Endothelial cell of umbilical vein (primary cell): ENCODE results near the gene PDE8B. TPM values are rescaled to one million over a fixed set of nuclear protein-coding genes. Genes with fewer than 3 reads are reported as not detected.

Experiments
- BruUV-seq: library from RNA; stranded (reverse); fragments of 400-500 nt; replicated peaks from 2 replicates; lab custom pipeline; 2021; lab: Mats Ljungman, UMichigan
- CTCF ChIA-PET: fragments of 300-600, 350-600 bp; sonication (Branson Sonifier 250); formaldehyde crosslinking; loops from one replicate; lab custom pipeline; 2021; ENCODE audit warnings: antibody characterized with exemption, inconsistent platforms; lab: Charles Lee
- POLR2A ChIA-PET: fragments of 300-600, 350-600 bp; sonication (Branson Sonifier 250); formaldehyde crosslinking; loops from one replicate; lab custom pipeline; 2021; ENCODE audit warnings: antibody characterized with exemption, inconsistent platforms; lab: Charles Lee
- DNase-seq: peaks from one replicate; pipeline ENCODE4 v3.0.0-alpha.2; 2011; ENCODE audit warnings: low read depth, low spot score
- FAIRE-seq: peaks from 2 replicates; lab custom pipeline; 2011; peaks lifted over from hg19 to GRCh38; lab: Jason Lieb, UNC
- H2AFZ ChIP-seq: 2 replicates; pipeline ENCODE4 v1.6.0; 2012; ENCODE audit warnings: low read depth, low read length, control low read depth, inconsistent platforms
- H3K27ac ChIP-seq: 2 replicates; pipeline ENCODE4 v1.5.1; 2011; ENCODE audit warnings: low read depth, mild to moderate bottlenecking, control low read depth, low read length, moderate library complexity; ENCODE audit not compliant: insufficient read depth
- H3K27me3 ChIP-seq, 2 experiments: 2 replicates each; pipeline versions ENCODE4 v1.6.0 to v1.6.1; 2011; ENCODE audit warnings: low read length in 2 of 2, mixed read lengths in 1 of 2; ENCODE audit not compliant: control insufficient read depth in 2 of 2, insufficient read depth in 2 of 2
- H3K36me3 ChIP-seq, 2 experiments: 2 replicates in 1 of 2; 3 replicates in 1 of 2; pipeline ENCODE4 v1.5.1; 2011; ENCODE audit warnings: low read length in 2 of 2, mild to moderate bottlenecking in 1 of 2, moderate library complexity in 1 of 2; ENCODE audit not compliant: control insufficient read depth in 2 of 2, insufficient read depth in 2 of 2; ENCODE audit errors: extremely low read depth in 1 of 2
- H3K4me1 ChIP-seq: 3 replicates; pipeline ENCODE4 v1.5.1; 2011; ENCODE audit warnings: mild to moderate bottlenecking, low read length; ENCODE audit not compliant: control insufficient read depth, insufficient read depth; ENCODE audit errors: extremely low read depth
- H3K4me2 ChIP-seq: 2 replicates; pipeline ENCODE4 v1.6.1; 2011; ENCODE audit warnings: low read length, control low read depth, mixed read lengths; ENCODE audit not compliant: insufficient read depth
- H3K4me3 ChIP-seq, 3 experiments: fragments of 200-600 bp in 1 of 3; sonication (generic), shearing (Covaris generic) in 1 of 3; replicated peaks in 1 of 3; 2 replicates each; pipeline ENCODE4 v1.5.1; 2011 to 2016; ENCODE audit warnings: control low read depth in 3 of 3, low read length in 3 of 3, mild to moderate bottlenecking in 2 of 3, inconsistent platforms in 1 of 3, low read depth in 1 of 3, moderate library complexity in 1 of 3; ENCODE audit not compliant: insufficient read depth in 1 of 3
- H3K79me2 ChIP-seq: 2 replicates; pipeline ENCODE4 v1.6.0; 2012; ENCODE audit warnings: low read length, inconsistent platforms; ENCODE audit not compliant: control insufficient read depth, insufficient read depth
- H3K9ac ChIP-seq: replicated peaks from 2 replicates; pipeline ENCODE3; 2011; ENCODE audit warnings: low read length, control low read depth; ENCODE audit not compliant: insufficient read depth; ENCODE audit errors: extremely low read depth
- H3K9me1 ChIP-seq: replicated peaks from 3 replicates; pipeline ENCODE4 v1.6.0; 2011; ENCODE audit warnings: mild to moderate bottlenecking, low read length; ENCODE audit not compliant: control insufficient read depth, insufficient read depth; ENCODE audit errors: extremely low read depth
- H3K9me3 ChIP-seq: replicated peaks from 2 replicates; pipeline ENCODE4 v1.5.1; 2012; ENCODE audit warnings: low read length, inconsistent platforms; ENCODE audit not compliant: control insufficient read depth, insufficient read depth
- H4K20me1 ChIP-seq: replicated peaks from 2 replicates; pipeline ENCODE3; 2011; ENCODE audit warnings: mild to moderate bottlenecking, low read length; ENCODE audit not compliant: control insufficient read depth, insufficient read depth; ENCODE audit errors: extremely low read depth
- EZH2 ChIP-seq: IDR thresholded peaks from 2 replicates; pipeline ENCODE4 v1.6.1; 2012; ENCODE audit warnings: borderline replicate concordance, low read depth, mild to moderate bottlenecking, moderate library complexity, low read length, inconsistent platforms; ENCODE audit not compliant: severe bottlenecking
- FOS ChIP-seq: IDR thresholded peaks from 2 replicates; pipeline ENCODE4 v1.6.1; 2011; ENCODE audit warnings: mild to moderate bottlenecking, low read length, moderate library complexity, borderline replicate concordance; ENCODE audit not compliant: insufficient read depth
- GATA2 ChIP-seq: IDR thresholded peaks from 2 replicates; pipeline ENCODE4 v1.7.0; 2011; ENCODE audit warnings: low read depth, mild to moderate bottlenecking, moderate library complexity, mixed read lengths, low read length; ENCODE audit not compliant: insufficient read length, insufficient read depth
- JUN ChIP-seq: IDR thresholded peaks from 2 replicates; pipeline ENCODE4 v1.6.1; 2011; ENCODE audit warnings: borderline replicate concordance, low read depth; ENCODE audit not compliant: insufficient read length, insufficient read depth
- MYC ChIP-seq: IDR thresholded peaks from one replicate; pipeline ENCODE4 v1.6.1; 2011; ENCODE audit warnings: mild to moderate bottlenecking, low read depth, low read length
- POLR2A ChIP-seq: IDR thresholded peaks from 2 replicates; pipeline ENCODE4 v1.6.1; 2012; ENCODE audit warnings: low read depth, mild to moderate bottlenecking, control low read depth, low read length
- POLR2AphosphoS5 ChIP-seq: IDR thresholded peaks from 2 replicates; pipeline ENCODE4 v1.6.1; 2012; ENCODE audit warnings: low read depth, mild to moderate bottlenecking, control low read depth, low read length, moderate library complexity; ENCODE audit not compliant: insufficient read depth
- dilution Hi-C: fragments of 300-500 bp; cut with MboI; formaldehyde crosslinking; loops from one replicate; pipeline ENCODE4 v1.15.0; 2019; ENCODE audit warnings: low sequenced_read_pairs; ENCODE audit not compliant: extremely low pct_ligation_motif_present
- intact Hi-C: fragments of 100-400 bp; cut with micrococcal nuclease; formaldehyde crosslinking; loops from one replicate; pipeline ENCODE4 v1.10.0; 2022
- polyA plus RNA-seq, 4 experiments: library from polyadenylated mRNA; depleted of rRNA in 3 of 4; stranded (reverse) in 3 of 4; unstranded in 1 of 4; fragments of >200 nt; gene quantifications; 2 replicates each; pipeline versions ENCODE4 v1.2.1 to v1.2.3, GENCODE V29; 2011 to 2012; ENCODE audit warnings: missing spikeins in 1 of 4
- total RNA-seq: library from RNA; stranded (reverse); gene quantifications from 2 replicates; pipeline ENCODE4 v1.2.3, GENCODE V29; 2021
- TF ChIP-seq, protein P1 (sequence below), 2 donors: IDR thresholded peaks; 1 replicate in 1 of 2; 2 replicates in 1 of 2; pipeline ENCODE4 v1.5.1; 2011; ENCODE audit warnings: low read length in 2 of 2, mild to moderate bottlenecking in 2 of 2, moderate library complexity in 2 of 2, control low read depth in 1 of 2, inconsistent platforms in 1 of 2, low read depth in 1 of 2; ENCODE audit not compliant: insufficient read depth in 1 of 2; ENCODE audit errors: extremely low read depth in 1 of 2
- TF ChIP-seq, protein P2 (sequence below): IDR thresholded peaks from 2 replicates; pipeline ENCODE4 v1.6.1; 2011; ENCODE audit not compliant: insufficient read depth, insufficient read length

PDE8B gene
- total and polyA plus RNA-seq, 2 donors (not counting 3 experiments of a cell fraction or from before 2014, with no cell fraction given), result not detected

DNA sequence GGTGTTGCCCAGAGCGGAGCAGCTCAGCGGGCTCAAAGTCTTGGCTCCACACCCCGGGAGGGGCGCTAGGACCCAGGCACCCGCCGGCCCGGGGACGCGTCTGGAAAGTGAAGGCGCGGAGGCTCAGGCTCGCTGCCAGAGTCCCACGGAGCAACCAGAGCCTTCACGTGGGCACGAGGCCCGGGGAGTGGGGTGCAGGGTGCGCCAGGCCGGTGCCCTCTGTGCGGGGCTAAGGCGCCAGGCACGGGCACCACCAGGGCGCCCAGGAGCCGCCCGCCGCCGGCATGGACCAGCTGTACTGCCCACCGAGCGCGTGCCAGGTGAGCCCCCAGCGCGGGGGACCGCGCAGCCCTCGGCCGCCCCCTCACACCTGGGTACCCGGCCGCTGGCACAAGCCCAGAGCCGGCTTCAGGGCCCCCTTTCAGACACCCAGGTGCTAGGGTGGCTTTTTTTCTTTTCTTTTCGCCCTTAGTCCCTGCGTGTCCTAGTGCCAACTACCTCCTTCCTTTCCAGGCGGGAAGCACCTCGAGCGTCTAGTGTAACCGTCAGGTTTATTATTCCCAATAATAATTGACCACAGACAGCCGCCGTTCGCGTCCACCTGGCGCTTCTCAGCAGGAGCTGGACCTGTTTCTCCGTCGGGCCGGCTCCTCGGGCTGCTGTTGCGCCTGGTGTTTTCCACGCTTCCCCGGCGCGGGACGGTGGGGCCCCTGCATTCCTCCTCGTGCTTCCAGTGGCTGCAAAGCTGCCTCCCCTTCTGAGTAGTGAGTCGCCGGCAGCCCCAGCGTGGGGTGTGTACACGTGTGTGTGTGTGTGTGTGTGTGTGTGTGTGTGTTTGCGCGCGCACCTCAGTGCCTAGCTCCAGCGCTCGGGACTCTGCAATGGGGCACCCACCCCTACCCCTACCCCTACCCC, 30.1 kb upstream of the PDE8B start:
- POLR2A ChIA-PET, result no interaction called here
- CTCF ChIA-PET, result interaction anchor here (1.3 kb wide), 1 partner anchor 51 kb away, joined by 5 read pairs; no protein-coding TSS in a partner anchor
- BruUV-seq, result no TSS peak
- H4K20me1 ChIP-seq, result no peaks in the 10 kb centered on the region
- H3K4me2 ChIP-seq, result no peak overlapping the region
- no peak for FAIRE-seq
- H3K79me2 ChIP-seq, result no peaks in the 10 kb centered on the region
- DNase-seq, result no peak
- H3K4me3 ChIP-seq, result no peak overlapping the region
- dilution Hi-C loops (no loop called here), intact Hi-C loops (no loop called here)
- TF ChIP-seq EZH2, result peak; percentile 23
- TF ChIP-seq, protein P1, sequence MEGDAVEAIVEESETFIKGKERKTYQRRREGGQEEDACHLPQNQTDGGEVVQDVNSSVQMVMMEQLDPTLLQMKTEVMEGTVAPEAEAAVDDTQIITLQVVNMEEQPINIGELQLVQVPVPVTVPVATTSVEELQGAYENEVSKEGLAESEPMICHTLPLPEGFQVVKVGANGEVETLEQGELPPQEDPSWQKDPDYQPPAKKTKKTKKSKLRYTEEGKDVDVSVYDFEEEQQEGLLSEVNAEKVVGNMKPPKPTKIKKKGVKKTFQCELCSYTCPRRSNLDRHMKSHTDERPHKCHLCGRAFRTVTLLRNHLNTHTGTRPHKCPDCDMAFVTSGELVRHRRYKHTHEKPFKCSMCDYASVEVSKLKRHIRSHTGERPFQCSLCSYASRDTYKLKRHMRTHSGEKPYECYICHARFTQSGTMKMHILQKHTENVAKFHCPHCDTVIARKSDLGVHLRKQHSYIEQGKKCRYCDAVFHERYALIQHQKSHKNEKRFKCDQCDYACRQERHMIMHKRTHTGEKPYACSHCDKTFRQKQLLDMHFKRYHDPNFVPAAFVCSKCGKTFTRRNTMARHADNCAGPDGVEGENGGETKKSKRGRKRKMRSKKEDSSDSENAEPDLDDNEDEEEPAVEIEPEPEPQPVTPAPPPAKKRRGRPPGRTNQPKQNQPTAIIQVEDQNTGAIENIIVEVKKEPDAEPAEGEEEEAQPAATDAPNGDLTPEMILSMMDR (IDR thresholded peaks at IDR 0.05; ENCODE audit: extremely low read depth in 1 of 2, insufficient read depth in 1 of 2, low read depth in 1 of 2, low read length in 2 of 2), result no peak
- H3K27ac ChIP-seq, result no peak overlapping the region
- peaks cover 33 to 47% of the 10 kb centered on the region in 2 experiments for H3K27me3 ChIP-seq
- no peaks in the 10 kb centered on the region for H3K4me1 ChIP-seq
- no peak overlapping the region for H3K9ac ChIP-seq
- no peaks in the 10 kb centered on the region for H3K36me3 ChIP-seq
- no peaks in the 10 kb centered on the region for H3K9me1 ChIP-seq
- H3K9me3 ChIP-seq, result no peaks in the 10 kb centered on the region
- H2AFZ ChIP-seq, result no peak overlapping the region

DNA sequence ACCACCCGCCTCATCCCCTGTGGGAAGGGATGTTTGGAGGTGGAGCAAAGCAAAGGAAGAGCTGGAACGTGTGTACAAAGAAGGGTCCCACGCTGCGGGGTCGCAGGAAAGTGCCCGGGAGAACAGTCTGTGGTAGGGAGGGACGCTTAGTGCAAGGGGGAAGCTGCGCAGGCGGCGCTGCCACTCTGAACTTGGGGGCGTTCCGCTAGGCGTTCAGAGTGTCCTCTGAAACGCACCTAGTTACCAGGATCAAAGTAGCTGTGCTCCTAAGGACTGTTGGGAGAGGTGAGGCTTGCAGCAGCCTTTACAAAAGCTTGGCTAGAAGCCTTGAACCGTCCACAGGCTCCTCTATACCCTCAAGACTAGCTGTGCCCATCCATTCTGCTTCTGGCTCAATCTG, 29.3 kb upstream of the PDE8B start:
- CTCF ChIA-PET, result interaction anchor here (1.3 kb wide), 1 partner anchor 52 kb away, joined by 5 read pairs; no protein-coding TSS in a partner anchor
- TF ChIP-seq, protein P1 (IDR thresholded peaks at IDR 0.05; ENCODE audit: extremely low read depth in 1 of 2, insufficient read depth in 1 of 2, low read depth in 1 of 2, low read length in 2 of 2), result no peak
- TF ChIP-seq MYC (no peak), POLR2AphosphoS5 (no peak), POLR2A (no peak), FOS (no peak), GATA2 (no peak), JUN (no peak), EZH2 (no peak)
- TF ChIP-seq, protein P2, sequence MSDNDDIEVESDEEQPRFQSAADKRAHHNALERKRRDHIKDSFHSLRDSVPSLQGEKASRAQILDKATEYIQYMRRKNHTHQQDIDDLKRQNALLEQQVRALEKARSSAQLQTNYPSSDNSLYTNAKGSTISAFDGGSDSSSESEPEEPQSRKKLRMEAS, result no peak
- no peaks in the 10 kb centered on the region for H3K9me1 ChIP-seq
- no peak overlapping the region for H3K4me3 ChIP-seq
- H2AFZ ChIP-seq, result no peak overlapping the region
- FAIRE-seq (no peak), DNase-seq (no peak)
- H3K9ac ChIP-seq, result no peak overlapping the region
- H3K36me3 ChIP-seq, result no peaks in the 10 kb centered on the region
- dilution Hi-C loops, result no loop called here
- no TSS peak for BruUV-seq
- no peaks in the 10 kb centered on the region for H4K20me1 ChIP-seq
- no peak overlapping the region for H3K27ac ChIP-seq
- intact Hi-C loops, result no loop called here
- no peaks in the 10 kb centered on the region for H3K9me3 ChIP-seq
- H3K4me2 ChIP-seq, result no peak overlapping the region
- H3K27me3 ChIP-seq, result peaks cover 33 to 47% of the 10 kb centered on the region in 2 experiments
- no peaks in the 10 kb centered on the region for H3K4me1 ChIP-seq
- POLR2A ChIA-PET, result no interaction called here
- no peaks in the 10 kb centered on the region for H3K79me2 ChIP-seq
